Kidney (tissue), 14 donors: ENCODE results near the gene ZNF438. TPM values are rescaled to one million over a fixed set of nuclear protein-coding genes. Genes with fewer than 3 reads are reported as not detected.
A peak's percentile ranks its signal among the peaks of the same experiment; 100 is the strongest.

Experiments used
- DNase-seq, 5 donors: peaks; one replicate each; pipeline ENCODE4 v3.0.0-alpha.2; 2013 to 2020
- FAIRE-seq: peaks from 2 replicates; lab custom pipeline; 2012; peaks lifted over from hg19 to GRCh38; lab: Jason Lieb, UNC
- H3K27ac ChIP-seq, 2 donors: one replicate each; pipeline ENCODE4 v1.7.0; 2013; ENCODE audit warnings: low read depth in 2 of 2, low read length in 2 of 2, inconsistent platforms in 1 of 2
- H3K27me3 ChIP-seq: one replicate; pipeline ENCODE4 v1.7.1; 2013; ENCODE audit warnings: low read length, inconsistent platforms; ENCODE audit not compliant: control insufficient read depth, insufficient read depth
- H3K36me3 ChIP-seq, 3 donors: one replicate each; pipeline versions ENCODE4 v1.7.0 to v1.7.1; 2013; ENCODE audit warnings: low read length in 3 of 3, control low read depth in 1 of 3, inconsistent platforms in 1 of 3; ENCODE audit not compliant: insufficient read depth in 3 of 3, control insufficient read depth in 2 of 3
- H3K4me1 ChIP-seq, 3 donors: one replicate each; pipeline versions ENCODE4 v1.7.0 to v1.7.1; 2013; ENCODE audit warnings: low read length in 3 of 3, inconsistent platforms in 1 of 3, low read depth in 1 of 3; ENCODE audit not compliant: control insufficient read depth in 2 of 3, insufficient read depth in 2 of 3
- H3K4me3 ChIP-seq, 3 donors: one replicate each; pipeline versions ENCODE4 v1.7.0 to v1.8.1; 2013; ENCODE audit warnings: low read length in 3 of 3, control low read depth in 1 of 3, inconsistent platforms in 1 of 3
- H3K9ac ChIP-seq, 3 donors: one replicate each; pipeline versions ENCODE4 v1.7.0 to v1.7.1; 2013; ENCODE audit warnings: low read length in 3 of 3, control low read depth in 1 of 3, inconsistent platforms in 1 of 3
- H3K9me3 ChIP-seq, 3 donors: one replicate each; pipeline versions ENCODE4 v1.7.0 to v1.7.1; 2013; ENCODE audit warnings: low read length in 3 of 3, control low read depth in 1 of 3, inconsistent platforms in 1 of 3; ENCODE audit not compliant: control insufficient read depth in 2 of 3, insufficient read depth in 1 of 3
- intact Hi-C: fragments of 100-400 bp; cut with DNase I; formaldehyde crosslinking; loops from one replicate; pipeline ENCODE4 v1.11.1; 2022
- polyA plus RNA-seq: library from polyadenylated mRNA; stranded (reverse); fragments of 350-450 nt; fragmentation: Illumina TruSeq; extraction: RNeasy Lipid Tissue Mini Kit (QIAGEN cat#74804); gene quantifications from one replicate; pipeline ENCODE4 v1.2.3, GENCODE V29; 2014; ENCODE audit warnings: low read depth, low replicate concordance; ENCODE audit not compliant: insufficient read depth
- total RNA-seq: library from RNA; stranded (reverse); fragmentation: NEBNext Ultra II Directional; extraction: Animal tissue kit (Norgen Biotek cat#: 25700); gene quantifications from one replicate; pipeline ENCODE4 v1.2.1, GENCODE V29; 2021
- TF ChIP-seq, protein P1 (sequence below): IDR thresholded peaks from 3 replicates; pipeline ENCODE4 v1.5.1; 2012; ENCODE audit warnings: mild to moderate bottlenecking, moderate library complexity, borderline replicate concordance; ENCODE audit not compliant: insufficient read depth; ENCODE audit errors: extremely low read depth
- donor health status: control.
- donor health status: control.
- donor health status: control.
- donor health status: control.
- donor health status: control.
- donor health status: DM: yes; HTN: yes; CAD: no.
- donor health status: Normal renal cell carcinoma (clear cell type).

Gene ZNF438
- total and polyA plus RNA-seq, 2 donors from 2014 or later: 5.9 to 9.9 TPM

DNA sequence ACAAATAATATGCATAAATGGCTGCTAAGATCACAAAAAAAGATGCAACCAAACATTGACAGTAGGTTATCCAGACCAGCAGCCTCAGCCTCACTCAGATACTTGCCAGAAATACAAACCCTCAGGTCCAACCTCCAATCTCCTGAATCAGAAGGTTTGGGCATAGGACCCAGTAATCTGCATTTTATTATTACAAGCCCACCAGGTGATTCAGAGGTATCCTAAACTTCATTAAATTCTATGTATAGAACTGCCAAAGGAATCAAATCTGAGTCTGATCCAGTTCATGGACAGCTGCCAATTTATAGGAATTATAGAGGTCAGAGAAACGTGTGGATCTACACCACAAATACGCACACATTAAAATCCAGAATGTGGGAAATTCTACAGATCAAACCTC lies 41.3 kb downstream of the ZNF438 start:
- no peaks in the 10 kb centered on the region for H3K36me3 ChIP-seq
- H3K4me1 ChIP-seq: no peaks in the 10 kb centered on the region
- FAIRE-seq: no peak
- TF ChIP-seq, protein P1, sequence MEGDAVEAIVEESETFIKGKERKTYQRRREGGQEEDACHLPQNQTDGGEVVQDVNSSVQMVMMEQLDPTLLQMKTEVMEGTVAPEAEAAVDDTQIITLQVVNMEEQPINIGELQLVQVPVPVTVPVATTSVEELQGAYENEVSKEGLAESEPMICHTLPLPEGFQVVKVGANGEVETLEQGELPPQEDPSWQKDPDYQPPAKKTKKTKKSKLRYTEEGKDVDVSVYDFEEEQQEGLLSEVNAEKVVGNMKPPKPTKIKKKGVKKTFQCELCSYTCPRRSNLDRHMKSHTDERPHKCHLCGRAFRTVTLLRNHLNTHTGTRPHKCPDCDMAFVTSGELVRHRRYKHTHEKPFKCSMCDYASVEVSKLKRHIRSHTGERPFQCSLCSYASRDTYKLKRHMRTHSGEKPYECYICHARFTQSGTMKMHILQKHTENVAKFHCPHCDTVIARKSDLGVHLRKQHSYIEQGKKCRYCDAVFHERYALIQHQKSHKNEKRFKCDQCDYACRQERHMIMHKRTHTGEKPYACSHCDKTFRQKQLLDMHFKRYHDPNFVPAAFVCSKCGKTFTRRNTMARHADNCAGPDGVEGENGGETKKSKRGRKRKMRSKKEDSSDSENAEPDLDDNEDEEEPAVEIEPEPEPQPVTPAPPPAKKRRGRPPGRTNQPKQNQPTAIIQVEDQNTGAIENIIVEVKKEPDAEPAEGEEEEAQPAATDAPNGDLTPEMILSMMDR: no peak
- H3K27me3 ChIP-seq: no peaks in the 10 kb centered on the region
- DNase-seq: no peak
- no peak overlapping the region for H3K4me3 ChIP-seq
- intact Hi-C loops: no loop called here
- no peak overlapping the region for H3K9ac ChIP-seq
- no peak overlapping the region for H3K27ac ChIP-seq
- H3K9me3 ChIP-seq: no peaks in the 10 kb centered on the region

DNA sequence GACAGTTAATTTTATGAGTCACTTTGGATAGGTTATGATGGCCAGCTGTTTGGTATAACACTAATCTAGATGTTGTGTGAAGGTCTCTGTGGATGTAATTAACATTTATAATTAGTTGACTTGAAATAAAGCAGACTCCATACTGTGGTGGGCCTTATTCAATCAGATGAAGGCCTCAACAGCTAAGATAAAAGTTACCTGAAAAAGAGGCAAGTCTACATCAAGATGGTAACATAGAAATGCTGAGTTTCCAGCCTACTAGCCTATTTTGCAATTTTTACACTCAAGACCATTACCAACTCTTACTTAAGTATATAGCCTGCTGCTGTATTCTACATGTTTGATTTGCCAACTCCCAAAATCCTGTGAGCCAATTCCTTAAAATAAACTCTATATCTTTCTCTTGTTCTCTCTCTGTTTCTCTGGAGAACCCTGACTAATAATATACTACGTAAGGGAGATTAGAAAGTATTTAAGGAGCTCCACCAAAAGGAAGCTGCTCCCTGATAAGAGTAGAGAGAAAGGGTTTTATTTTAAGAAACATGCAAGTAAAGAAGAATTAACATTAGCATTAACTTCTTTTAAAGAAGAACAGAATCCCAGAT lies 42.7 kb downstream of the ZNF438 start:
- Histone ChIP-seq H3K4me1 (no peaks in the 10 kb centered on the region), H3K27ac (peak overlapping the region in 1 of 2 donors; percentile 33), H3K36me3 (no peaks in the 10 kb centered on the region), H3K27me3 (no peaks in the 10 kb centered on the region), H3K4me3 (no peak overlapping the region), H3K9ac (no peak overlapping the region), H3K9me3 (no peaks in the 10 kb centered on the region)
- TF ChIP-seq, protein P1: no peak
- FAIRE-seq: no peak
- peak in 1 of 5 donors; percentile 39 for DNase-seq
- intact Hi-C loops: no loop called here

- no peaks in the 10 kb centered on the region for H3K4me1 ChIP-seq
- no peak for FAIRE-seq
- H3K9ac ChIP-seq: no peak overlapping the region
- intact Hi-C loops: no loop called here
- no peak for DNase-seq
- H3K36me3 ChIP-seq: no peaks in the 10 kb centered on the region
- H3K4me3 ChIP-seq: no peak overlapping the region
- H3K27me3 ChIP-seq: no peaks in the 10 kb centered on the region
- TF ChIP-seq, protein P1: no peak
- H3K9me3 ChIP-seq: no peaks in the 10 kb centered on the region
- no peak overlapping the region for H3K27ac ChIP-seq
Observed at GRCh38 chr10:30987463-30987862, 44.2 kb downstream of the ZNF438 start.
